H9 (cell line): ENCODE measurements around the gene PDHA2. TPM values are rescaled to one million over a fixed set of nuclear protein-coding genes. Genes with fewer than 3 reads are reported as not detected.

Source experiments
- DNase-seq: peaks from one replicate; pipeline ENCODE4 v3.0.0-alpha.2; 2017
- H2AFZ ChIP-seq: one replicate; pipeline ENCODE4 v1.6.1; 2013; ENCODE audit warnings: mild to moderate bottlenecking, low read length, control low read depth, moderate library complexity
- H2AK5ac ChIP-seq: 2 replicates; pipeline ENCODE4 v1.6.1; 2013; ENCODE audit warnings: low read length, control low read depth, mixed read lengths; ENCODE audit not compliant: insufficient read length
- H2BK120ac ChIP-seq: one replicate; pipeline ENCODE4 v1.6.1; 2013; ENCODE audit warnings: low read depth, mild to moderate bottlenecking, low read length, control low read depth, inconsistent platforms; ENCODE audit not compliant: poor library complexity, severe bottlenecking
- H2BK12ac ChIP-seq: 2 replicates; pipeline ENCODE4 v1.6.1; 2013; ENCODE audit warnings: low read length, control low read depth, mixed read lengths, low read depth; ENCODE audit not compliant: insufficient read length
- H2BK15ac ChIP-seq: 2 replicates; pipeline ENCODE4 v1.6.1; 2013; ENCODE audit warnings: low read depth, low read length, control low read depth
- H2BK20ac ChIP-seq: one replicate; pipeline ENCODE4 v1.6.1; 2013; ENCODE audit warnings: low read depth, mild to moderate bottlenecking, low read length, control low read depth, inconsistent platforms; ENCODE audit not compliant: poor library complexity, severe bottlenecking
- H2BK5ac ChIP-seq: 2 replicates; pipeline ENCODE4 v1.6.1; 2013; ENCODE audit warnings: low read length, control low read depth, mixed read lengths; ENCODE audit not compliant: insufficient read length
- H3K14ac ChIP-seq: 2 replicates; pipeline ENCODE4 v1.6.1; 2013; ENCODE audit warnings: low read length, control low read depth; ENCODE audit not compliant: insufficient read depth
- H3K18ac ChIP-seq: 2 replicates; pipeline ENCODE4 v1.6.1; 2013; ENCODE audit warnings: low read depth, mild to moderate bottlenecking, mixed read lengths, low read length, control low read depth; ENCODE audit not compliant: insufficient read length
- H3K23ac ChIP-seq: 2 replicates; pipeline ENCODE4 v1.6.1; 2013; ENCODE audit warnings: low read length, control low read depth, mixed read lengths, low read depth; ENCODE audit not compliant: insufficient read length
- H3K23me2 ChIP-seq: 2 replicates; pipeline ENCODE4 v1.6.1; 2013; ENCODE audit warnings: low read depth, mild to moderate bottlenecking, mixed read lengths, low read length, control low read depth; ENCODE audit not compliant: insufficient read length, poor library complexity, severe bottlenecking
- H3K27ac ChIP-seq: 2 replicates; pipeline ENCODE4 v1.5.1; 2013; ENCODE audit warnings: low read length, control low read depth, mixed read lengths, low read depth; ENCODE audit not compliant: insufficient read length
- H3K27me3 ChIP-seq: 2 replicates; pipeline ENCODE4 v1.6.1; 2013; ENCODE audit warnings: low read length, control low read depth, inconsistent platforms; ENCODE audit not compliant: insufficient read depth
- H3K4ac ChIP-seq: 2 replicates; pipeline ENCODE4 v1.6.1; 2013; ENCODE audit warnings: low read depth, mild to moderate bottlenecking, control low read depth, inconsistent platforms, low read length, moderate library complexity
- H3K4me1 ChIP-seq: 2 replicates; pipeline ENCODE4 v1.6.1; 2013; ENCODE audit warnings: low read length, control low read depth, inconsistent platforms; ENCODE audit not compliant: insufficient read depth
- H3K4me2 ChIP-seq: 2 replicates; pipeline ENCODE4 v1.6.1; 2013; ENCODE audit warnings: low read length, control low read depth, mixed read lengths; ENCODE audit not compliant: insufficient read length, insufficient read depth
- H3K56ac ChIP-seq: 2 replicates; pipeline ENCODE4 v1.6.1; 2013; ENCODE audit warnings: low read depth, mild to moderate bottlenecking, mixed read lengths, low read length, control low read depth; ENCODE audit not compliant: insufficient read length
- H3K79me1 ChIP-seq: 2 replicates; pipeline ENCODE4 v1.6.1; 2013; ENCODE audit warnings: low read depth, mild to moderate bottlenecking, moderate library complexity, low read length, control low read depth, inconsistent platforms; ENCODE audit not compliant: insufficient read depth, poor library complexity, severe bottlenecking
- H3K79me2 ChIP-seq: 2 replicates; pipeline ENCODE4 v1.6.1; 2013; ENCODE audit warnings: low read length, control low read depth, inconsistent platforms; ENCODE audit not compliant: insufficient read depth
- H3K9ac ChIP-seq: 2 replicates; pipeline ENCODE4 v1.6.1; 2013; ENCODE audit warnings: low read length, control low read depth, mixed read lengths; ENCODE audit not compliant: insufficient read length; ENCODE audit errors: extremely low read depth
- H3K9me3 ChIP-seq: one replicate; pipeline ENCODE4 v1.6.1; 2013; ENCODE audit warnings: low read depth, low read length, inconsistent platforms; ENCODE audit not compliant: control insufficient read depth
- H3T11ph ChIP-seq: one replicate; pipeline ENCODE4 v1.6.1; 2013; ENCODE audit warnings: mild to moderate bottlenecking, low read length, control low read depth, inconsistent platforms
- H4K20me1 ChIP-seq: one replicate; pipeline ENCODE4 v1.6.1; 2013; ENCODE audit not compliant: control insufficient read depth, insufficient read length, insufficient read depth
- H4K5ac ChIP-seq: 2 replicates; pipeline ENCODE4 v1.6.1; 2013; ENCODE audit warnings: low read depth, mild to moderate bottlenecking, mixed read lengths, low read length, control low read depth; ENCODE audit not compliant: insufficient read length
- H4K8ac ChIP-seq: replicated peaks from 2 replicates; pipeline ENCODE4 v1.6.1; 2013; ENCODE audit warnings: low read length, control low read depth, mixed read lengths, low read depth; ENCODE audit not compliant: insufficient read length
- H4K91ac ChIP-seq: 2 replicates; pipeline ENCODE4 v1.6.1; 2013; ENCODE audit warnings: low read depth, mild to moderate bottlenecking, moderate library complexity, mixed read lengths, low read length, control low read depth; ENCODE audit not compliant: insufficient read length
- H3K27ac Mint-ChIP-seq, 3 experiments: 2 replicates in 2 of 3; 3 replicates in 1 of 3; pipeline ENCODE4 v1.8.0; 2020 to 2021; ENCODE audit warnings: mixed read lengths in 3 of 3, mild to moderate bottlenecking in 1 of 3, moderate library complexity in 1 of 3
- H3K27me3 Mint-ChIP-seq: 2 replicates; pipeline ENCODE4 v1.8.0; 2021; ENCODE audit warnings: low read depth, mild to moderate bottlenecking, moderate library complexity, mixed read lengths
- H3K36me3 Mint-ChIP-seq, 3 experiments: 2 replicates in 2 of 3; 3 replicates in 1 of 3; pipeline ENCODE4 v1.8.0; 2020 to 2021; ENCODE audit warnings: low read depth in 3 of 3, mixed read lengths in 3 of 3; ENCODE audit not compliant: insufficient read depth in 1 of 3
- H3K4me1 Mint-ChIP-seq, 2 experiments: 2 replicates each; pipeline ENCODE4 v1.8.0; 2020; ENCODE audit warnings: mixed read lengths in 2 of 2
- H3K4me3 Mint-ChIP-seq, 2 experiments: 2 replicates in 1 of 2; 3 replicates in 1 of 2; pipeline ENCODE4 v1.8.0; 2020 to 2021; ENCODE audit warnings: mild to moderate bottlenecking in 2 of 2, mixed read lengths in 2 of 2, moderate library complexity in 1 of 2
- H3K9me3 Mint-ChIP-seq, 2 experiments: 2 replicates in 1 of 2; 3 replicates in 1 of 2; pipeline ENCODE4 v1.8.0; 2020; ENCODE audit warnings: mild to moderate bottlenecking in 2 of 2, mixed read lengths in 2 of 2, moderate library complexity in 1 of 2
- WGBS: extraction: QIAGEN DNeasy Blood & Tissue Kit; methylation state at CpG from one replicate; pipeline ENCODE4 v1.1.7; 2013; ENCODE audit warnings: missing lambda C conversion rate, low lambda C conversion rate, mixed read lengths; ENCODE audit not compliant: insufficient read length; ENCODE audit errors: extremely low coverage; 5-methylcytosine and 5-hydroxymethylcytosine counted together
- total RNA-seq: library from RNA; stranded (reverse); gene quantifications from 2 replicates; pipeline ENCODE4 v1.2.1, GENCODE V29; 2021
- TF ChIP-seq, protein P1 (sequence below): fragments of 200-600 bp; sonication (generic); conservative IDR thresholded peaks from 3 replicates; pipeline ENCODE4 v1.8.0; 2021; ENCODE audit warnings: antibody characterized with exemption, mild to moderate bottlenecking

Gene PDHA2
- total RNA-seq, 1 experiment from 2014 or later = not detected

GRCh38 chr4:95798003-95798402 is 41.9 kb upstream of the PDHA2 start:
- Histone ChIP-seq H3K9ac (no peak overlapping the region), H2BK12ac (no peak overlapping the region), H3K4ac (no peak overlapping the region), H2BK20ac (no peak overlapping the region), H3K79me1 (no peaks in the 10 kb centered on the region), H3K18ac (no peak overlapping the region), H2AK5ac (no peak overlapping the region), H3T11ph (no peak overlapping the region), H3K23me2 (no peaks in the 10 kb centered on the region), H3K27ac (no peak overlapping the region), H4K5ac (no peak overlapping the region), H3K4me1 (no peaks in the 10 kb centered on the region), H4K8ac (no peak overlapping the region), H4K20me1 (no peaks in the 10 kb centered on the region), H3K9me3 (no peaks in the 10 kb centered on the region), H3K27me3 (no peaks in the 10 kb centered on the region), H3K56ac (no peak overlapping the region), H2BK120ac (no peak overlapping the region), H3K79me2 (no peaks in the 10 kb centered on the region), H3K14ac (no peak overlapping the region), H2AFZ (no peak overlapping the region), H4K91ac (no peak overlapping the region), H2BK5ac (no peak overlapping the region), H2BK15ac (no peak overlapping the region), H3K4me2 (no peak overlapping the region), H3K23ac (no peak overlapping the region)
- H3K4me1 Mint-ChIP-seq = peaks cover 9 to 17% of the 10 kb centered on the region in 2 experiments
- no peak for DNase-seq
- no peak overlapping the region for H3K27ac Mint-ChIP-seq
- no CpG with 5 or more reads among the region's 2 CpGs for WGBS
- H3K27me3 Mint-ChIP-seq = peaks cover 1% of the 10 kb centered on the region; the same call in 1 of the 2 replicates
- no peak overlapping the region for H3K4me3 Mint-ChIP-seq
- H3K9me3 Mint-ChIP-seq = peaks cover 29 to 33% of the 10 kb centered on the region in 2 experiments; a peak in 4 of 5 replicates
- peaks cover 6 to 29% (median 16%) of the 10 kb centered on the region in 3 experiments for H3K36me3 Mint-ChIP-seq
- TF ChIP-seq, protein P1, sequence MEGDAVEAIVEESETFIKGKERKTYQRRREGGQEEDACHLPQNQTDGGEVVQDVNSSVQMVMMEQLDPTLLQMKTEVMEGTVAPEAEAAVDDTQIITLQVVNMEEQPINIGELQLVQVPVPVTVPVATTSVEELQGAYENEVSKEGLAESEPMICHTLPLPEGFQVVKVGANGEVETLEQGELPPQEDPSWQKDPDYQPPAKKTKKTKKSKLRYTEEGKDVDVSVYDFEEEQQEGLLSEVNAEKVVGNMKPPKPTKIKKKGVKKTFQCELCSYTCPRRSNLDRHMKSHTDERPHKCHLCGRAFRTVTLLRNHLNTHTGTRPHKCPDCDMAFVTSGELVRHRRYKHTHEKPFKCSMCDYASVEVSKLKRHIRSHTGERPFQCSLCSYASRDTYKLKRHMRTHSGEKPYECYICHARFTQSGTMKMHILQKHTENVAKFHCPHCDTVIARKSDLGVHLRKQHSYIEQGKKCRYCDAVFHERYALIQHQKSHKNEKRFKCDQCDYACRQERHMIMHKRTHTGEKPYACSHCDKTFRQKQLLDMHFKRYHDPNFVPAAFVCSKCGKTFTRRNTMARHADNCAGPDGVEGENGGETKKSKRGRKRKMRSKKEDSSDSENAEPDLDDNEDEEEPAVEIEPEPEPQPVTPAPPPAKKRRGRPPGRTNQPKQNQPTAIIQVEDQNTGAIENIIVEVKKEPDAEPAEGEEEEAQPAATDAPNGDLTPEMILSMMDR = no peak
